Right lobe of liver (tissue), 6 donors: Measurements from ENCODE around the gene KLHDC10. TPM values are rescaled to one million over a fixed set of nuclear protein-coding genes. Genes with fewer than 3 reads are reported as not detected.

Experiments used
- ATAC-seq, 4 donors: fragments of 200-7000 bp; cut with Tn5 transposase; one replicate each; pipeline ENCODE4 v1.9.1; 2020; ENCODE audit warnings: mild to moderate bottlenecking in 4 of 4, moderate library complexity in 4 of 4
- DNase-seq, 3 donors: peaks; one replicate each; pipeline ENCODE4 v3.0.0-alpha.2; 2020
- H3K27ac ChIP-seq, 3 donors: fragments of 200-600 bp; one replicate each; pipeline ENCODE4 v1.8.0; 2022
- H3K27me3 ChIP-seq, 2 donors: fragments of 200-600 bp; one replicate each; pipeline ENCODE4 v1.8.0; 2022
- H3K36me3 ChIP-seq, 4 donors: fragments of 200-600 bp; sonication (generic) in 1 of 4; one replicate each; pipeline versions ENCODE4 v1.5.1 to v1.8.0; 2017 to 2022; ENCODE audit warnings: control low read depth in 1 of 4
- H3K4me1 ChIP-seq, 4 donors: fragments of 200-600 bp; sonication (generic) in 1 of 4; one replicate each; pipeline versions ENCODE4 v1.5.1 to v1.8.0; 2017 to 2022; ENCODE audit warnings: control low read depth in 1 of 4
- H3K4me3 ChIP-seq, 3 donors: fragments of 200-600 bp; one replicate each; pipeline ENCODE4 v1.8.0; 2022
- H3K9me3 ChIP-seq, 4 donors: fragments of 200-600 bp; sonication (generic) in 1 of 4; one replicate each; pipeline versions ENCODE4 v1.5.1 to v1.8.0; 2017 to 2022; ENCODE audit warnings: control low read depth in 1 of 4
- CTCF ChIP-seq, 4 donors: fragments of 200-600 bp in 3 of 4; fragments of 450-650 bp in 1 of 4; IDR thresholded peaks; one replicate each; pipeline versions ENCODE4 v1.5.1 to v1.8.0; 2016 to 2022; ENCODE audit warnings: antibody characterized with exemption in 4 of 4, mild to moderate bottlenecking in 2 of 4
- POLR2A ChIP-seq: fragments of 450-650 bp; IDR thresholded peaks from one replicate; pipeline ENCODE4 v1.6.1; 2017; ENCODE audit warnings: antibody characterized with exemption, mild to moderate bottlenecking
- WGBS: methylation state at CpG from one replicate; pipeline ENCODE4 v1.1.6; 2018; ENCODE audit warnings: low coverage, low lambda C conversion rate; ENCODE audit not compliant: insufficient coverage; ENCODE audit errors: missing lambda C conversion rate; 5-methylcytosine and 5-hydroxymethylcytosine counted together
- intact Hi-C, 2 donors: fragments of 100-400 bp; cut with DNase I; formaldehyde crosslinking; loops; one replicate each; pipeline versions ENCODE4 v1.11.2 to v1.14.1; 2022
- long read RNA-seq: library from polyadenylated mRNA; unstranded; transcript quantifications from one replicate; pipeline ENCODE4 v2.0.0, GENCODE V29; 2019
- total RNA-seq, 6 experiments: library from RNA; depleted of rRNA in 2 of 6; stranded (reverse); fragments of >200 nt in 2 of 6; fragmentation: NEBNext Ultra II Directional in 3 of 6; extraction: Animal tissue kit (Norgen Biotek cat#: 25700) in 3 of 6; gene quantifications; one replicate each; pipeline versions ENCODE4 v1.1.0 to v1.2.4, GENCODE V29; 2016 to 2023
- donor health status: DM: no; HTN: yes; CAD: no.
- donor health status: DM: no; HTN: no; CAD: no.
- donor health status: DM: no; HTN: no; CAD: no.
- donor health status: DM: no; HTN: yes; CAD: no.
- donor health status: DM: no; HTN: yes; CAD: no.

The KLHDC10 gene
- total RNA-seq, result 10 to 100 TPM; 12.7 to 35.4 (median 21.7) TPM
- long read RNA-seq, partial matches to known transcripts, result 1 of 3 reads
- long read RNA-seq, other reads (novel, unspliced or antisense), result 2 of 3 reads

- Histone ChIP-seq H3K27me3 (no peaks in the 10 kb centered on the region), H3K4me3 (peak within 1 kb of the TSS; percentile 53 to 96 (median 92)), H3K4me1 (peaks cover 0 to 73% (median 26%) of the 10 kb centered on the region in 4 donors), H3K36me3 (no peaks in the 10 kb centered on the region), H3K9me3 (no peaks in the 10 kb centered on the region), H3K27ac (peak within 1 kb of the TSS; percentile 63 to 80 (median 79))
- intact Hi-C loops, result no loop called here
- WGBS, result 0% methylated on average over 31 of the region's 57 CpGs
- no peak for TF ChIP-seq CTCF (IDR thresholded peaks at IDR 0.05)
- TF ChIP-seq POLR2A, result peak; percentile 25
- ATAC-seq, result peak; percentile 91 to 97 (median 92)
- peak; percentile 96 to 98 (median 97) for DNase-seq
Observed at GRCh38 chr7:130069978-130070860, at the start of gene KLHDC10. Gene KLHDC10, plus strand, starts transcription at chr7:130070534. Its CDS starts 110 bp downstream, at chr7:130070644.

- intact Hi-C loops, result no loop called here
- 92% methylated on average over 10 of the region's 10 CpGs for WGBS
- DNase-seq (no peak), ATAC-seq (no peak)
- H3K4me1 ChIP-seq, result no peaks in the 10 kb centered on the region
- H3K36me3 ChIP-seq, result peaks cover 0 to 83% (median 30%) of the 10 kb centered on the region in 4 donors
- H3K27ac ChIP-seq, result no peak overlapping the region
- H3K4me3 ChIP-seq, result no peak overlapping the region
- H3K27me3 ChIP-seq, result no peaks in the 10 kb centered on the region
- no peaks in the 10 kb centered on the region for H3K9me3 ChIP-seq
- no peak for TF ChIP-seq POLR2A
- TF ChIP-seq CTCF (IDR thresholded peaks at IDR 0.05), result no peak
Observed at GRCh38 chr7:130021105-130021834, 49.1 kb upstream of the KLHDC10 start.

GRCh38 chr7:130022115-130022514 lies 48.2 kb upstream of the KLHDC10 start:
- no peak for DNase-seq
- intact Hi-C loops, result no loop called here
- no peaks in the 10 kb centered on the region for H3K4me1 ChIP-seq
- H3K27me3 ChIP-seq, result no peaks in the 10 kb centered on the region
- H3K27ac ChIP-seq, result no peak overlapping the region
- WGBS, result 100% methylated on average over 1 of the region's 9 CpGs
- no peak for TF ChIP-seq POLR2A
- TF ChIP-seq CTCF (IDR thresholded peaks at IDR 0.05), result no peak
- peaks cover 0 to 86% (median 31%) of the 10 kb centered on the region in 4 donors for H3K36me3 ChIP-seq
- no peak for ATAC-seq
- H3K9me3 ChIP-seq, result no peaks in the 10 kb centered on the region
- no peak overlapping the region for H3K4me3 ChIP-seq

GRCh38 chr7:130022623-130023175 lies 47.6 kb upstream of the KLHDC10 start:
- H3K4me3 ChIP-seq, result no peak overlapping the region
- no peaks in the 10 kb centered on the region for H3K9me3 ChIP-seq
- DNase-seq (no peak), ATAC-seq (no peak)
- WGBS, result 86% methylated on average over 7 of the region's 7 CpGs
- H3K27ac ChIP-seq, result no peak overlapping the region
- H3K36me3 ChIP-seq, result peaks cover 0 to 90% (median 32%) of the 10 kb centered on the region in 4 donors
- intact Hi-C loops, result no loop called here
- no peaks in the 10 kb centered on the region for H3K4me1 ChIP-seq
- no peaks in the 10 kb centered on the region for H3K27me3 ChIP-seq
- TF ChIP-seq POLR2A (no peak), CTCF (IDR thresholded peaks at IDR 0.05) (no peak)
